T-helper 2 cell treated with Interferon-gamma antibody and Interleukin-4, amounts not matched to agents 5 μg/mL and 100 μg/mL, for 36 hours (primary cell): ENCODE results near the gene IP6K3.

Source experiments
- DNase-seq: peaks from one replicate; pipeline ENCODE4 v3.0.0; 2021; ENCODE audit warnings: low spot score
- H3K27ac Mint-ChIP-seq: one replicate; pipeline ENCODE4 v1.8.0; 2021; ENCODE audit warnings: mild to moderate bottlenecking, mixed read lengths
- H3K27me3 Mint-ChIP-seq: one replicate; pipeline ENCODE4 v1.8.0; 2021; ENCODE audit warnings: low read depth, mixed read lengths
- H3K36me3 Mint-ChIP-seq: one replicate; pipeline ENCODE4 v1.8.0; 2021; ENCODE audit warnings: low read depth, mixed read lengths
- H3K4me1 Mint-ChIP-seq: one replicate; pipeline ENCODE4 v1.8.0; 2021; ENCODE audit warnings: low read depth, mixed read lengths
- H3K4me3 Mint-ChIP-seq: one replicate; pipeline ENCODE4 v1.8.0; 2022; ENCODE audit warnings: mild to moderate bottlenecking, moderate library complexity, mixed read lengths
- H3K9me3 Mint-ChIP-seq: one replicate; pipeline ENCODE4 v1.8.0; 2021; ENCODE audit warnings: mixed read lengths

IP6K3 gene

GRCh38 chr6:33699131-33699530, 47.6 kb downstream of the IP6K3 start:
- H3K27ac Mint-ChIP-seq: peak overlapping the region; percentile 49
- H3K36me3 Mint-ChIP-seq: peaks cover 43% of the 10 kb centered on the region

GRCh38 chr6:33698494-33698893, 48.2 kb downstream of the IP6K3 start:
- Mint-ChIP-seq H3K27ac (no peak overlapping the region), H3K4me3 (no peak overlapping the region), H3K36me3 (peaks cover 44% of the 10 kb centered on the region), H3K27me3 (no peaks in the 10 kb centered on the region), H3K9me3 (no peaks in the 10 kb centered on the region), H3K4me1 (peaks cover 51% of the 10 kb centered on the region)
- DNase-seq: no peak

More at GRCh38 chr6:33699131-33699530, 47.6 kb downstream of the IP6K3 start:
- Mint-ChIP-seq H3K4me1 (peaks cover 46% of the 10 kb centered on the region), H3K27me3 (no peaks in the 10 kb centered on the region), H3K4me3 (no peak overlapping the region), H3K9me3 (no peaks in the 10 kb centered on the region)
- DNase-seq: no peak

GRCh38 chr6:33697845-33698244, 48.9 kb downstream of the IP6K3 start:
- H3K27me3 Mint-ChIP-seq: no peaks in the 10 kb centered on the region
- DNase-seq: no peak
- peaks cover 45% of the 10 kb centered on the region for H3K36me3 Mint-ChIP-seq
- no peaks in the 10 kb centered on the region for H3K9me3 Mint-ChIP-seq
- no peak overlapping the region for H3K4me3 Mint-ChIP-seq
- peak overlapping the region; percentile 92 for H3K27ac Mint-ChIP-seq
- peaks cover 56% of the 10 kb centered on the region for H3K4me1 Mint-ChIP-seq

- H3K9me3 Mint-ChIP-seq: no peaks in the 10 kb centered on the region
- DNase-seq: no peak
- peak overlapping the region; percentile 92 for H3K27ac Mint-ChIP-seq
- peak overlapping the region; percentile 72 for H3K4me3 Mint-ChIP-seq
- H3K27me3 Mint-ChIP-seq: no peaks in the 10 kb centered on the region
- peaks cover 52% of the 10 kb centered on the region for H3K36me3 Mint-ChIP-seq
- peaks cover 60% of the 10 kb centered on the region for H3K4me1 Mint-ChIP-seq
These were observed 49.9 kb downstream of the IP6K3 start for GRCh38 chr6:33696548-33697518.

GRCh38 chr6:33696076-33696475, 50.6 kb downstream of the IP6K3 start:
- Mint-ChIP-seq H3K27ac (peak overlapping the region; percentile 92), H3K27me3 (no peaks in the 10 kb centered on the region), H3K4me1 (peaks cover 60% of the 10 kb centered on the region), H3K9me3 (no peaks in the 10 kb centered on the region), H3K36me3 (peaks cover 59% of the 10 kb centered on the region), H3K4me3 (peak overlapping the region; percentile 72)
- no peak for DNase-seq

GRCh38 chr6:33695451-33695887, 51.2 kb downstream of the IP6K3 start:
- Mint-ChIP-seq H3K27me3 (no peaks in the 10 kb centered on the region), H3K27ac (peak overlapping the region; percentile 93), H3K4me3 (no peak overlapping the region), H3K4me1 (peaks cover 60% of the 10 kb centered on the region), H3K9me3 (no peaks in the 10 kb centered on the region), H3K36me3 (peaks cover 63% of the 10 kb centered on the region)
- no peak for DNase-seq

- H3K9me3 Mint-ChIP-seq: no peaks in the 10 kb centered on the region
- H3K36me3 Mint-ChIP-seq: peaks cover 62% of the 10 kb centered on the region
- H3K27ac Mint-ChIP-seq: peak overlapping the region; percentile 93
- DNase-seq: no peak
- no peaks in the 10 kb centered on the region for H3K27me3 Mint-ChIP-seq
- H3K4me1 Mint-ChIP-seq: peaks cover 56% of the 10 kb centered on the region
- H3K4me3 Mint-ChIP-seq: peak overlapping the region; percentile 79
These were observed 51.7 kb downstream of the IP6K3 start for GRCh38 chr6:33694977-33695376.

- DNase-seq: peak; percentile 83
- Mint-ChIP-seq H3K4me3 (peak overlapping the region; percentile 79), H3K27me3 (no peaks in the 10 kb centered on the region), H3K36me3 (peaks cover 64% of the 10 kb centered on the region), H3K9me3 (no peaks in the 10 kb centered on the region), H3K4me1 (peaks cover 52% of the 10 kb centered on the region), H3K27ac (peak overlapping the region; percentile 93)
These were observed 52.2 kb downstream of the IP6K3 start for GRCh38 chr6:33694401-33694931.

- no peaks in the 10 kb centered on the region for H3K27me3 Mint-ChIP-seq
- peaks cover 64% of the 10 kb centered on the region for H3K36me3 Mint-ChIP-seq
- H3K27ac Mint-ChIP-seq: peak overlapping the region; percentile 95
- no peak for DNase-seq
- no peaks in the 10 kb centered on the region for H3K9me3 Mint-ChIP-seq
- peaks cover 49% of the 10 kb centered on the region for H3K4me1 Mint-ChIP-seq
- peak overlapping the region; percentile 79 for H3K4me3 Mint-ChIP-seq
These were observed 53.3 kb downstream of the IP6K3 start for GRCh38 chr6:33693186-33694105.

GRCh38 chr6:33692760-33693158, 53.9 kb downstream of the IP6K3 start:
- DNase-seq: peak; percentile 78
- peaks cover 47% of the 10 kb centered on the region for H3K4me1 Mint-ChIP-seq
- no peaks in the 10 kb centered on the region for H3K9me3 Mint-ChIP-seq
- peaks cover 60% of the 10 kb centered on the region for H3K36me3 Mint-ChIP-seq
- H3K4me3 Mint-ChIP-seq: peak overlapping the region; percentile 79
- H3K27me3 Mint-ChIP-seq: no peaks in the 10 kb centered on the region
- peak overlapping the region; percentile 95 for H3K27ac Mint-ChIP-seq

- DNase-seq: no peak
- peak overlapping the region; percentile 79 for H3K4me3 Mint-ChIP-seq
- peaks cover 42% of the 10 kb centered on the region for H3K4me1 Mint-ChIP-seq
- peaks cover 55% of the 10 kb centered on the region for H3K36me3 Mint-ChIP-seq
- no peaks in the 10 kb centered on the region for H3K9me3 Mint-ChIP-seq
- peak overlapping the region; percentile 95 for H3K27ac Mint-ChIP-seq
- H3K27me3 Mint-ChIP-seq: no peaks in the 10 kb centered on the region
These were observed 54.5 kb downstream of the IP6K3 start for GRCh38 chr6:33692078-33692759.

GRCh38 chr6:33691456-33692077, 55.1 kb downstream of the IP6K3 start:
- peaks cover 36% of the 10 kb centered on the region for H3K4me1 Mint-ChIP-seq
- no peak for DNase-seq

GRCh38 chr6:33690766-33691165, 55.9 kb downstream of the IP6K3 start:
- no peak for DNase-seq
- Mint-ChIP-seq H3K4me1 (peaks cover 28% of the 10 kb centered on the region), H3K27ac (no peak overlapping the region), H3K36me3 (peaks cover 52% of the 10 kb centered on the region), H3K27me3 (no peaks in the 10 kb centered on the region), H3K4me3 (no peak overlapping the region), H3K9me3 (no peaks in the 10 kb centered on the region)

More at GRCh38 chr6:33691456-33692077, 55.1 kb downstream of the IP6K3 start:
- no peak overlapping the region for H3K4me3 Mint-ChIP-seq
- no peaks in the 10 kb centered on the region for H3K27me3 Mint-ChIP-seq
- H3K27ac Mint-ChIP-seq: peak overlapping the region; percentile 52
- H3K36me3 Mint-ChIP-seq: peaks cover 53% of the 10 kb centered on the region
- no peaks in the 10 kb centered on the region for H3K9me3 Mint-ChIP-seq
